RWPE1 (cell line): ENCODE data around the gene FBXO17.

Source experiments
- CTCF ChIA-PET: fragments of 350-600 bp; sonication (Branson Sonifier 250); formaldehyde crosslinking; extraction: SDS; loops from one replicate; lab custom pipeline; 2021; lab: Yijun Ruan, JAX
- POLR2A ChIA-PET: fragments of 400-600 bp; formaldehyde crosslinking; extraction: SDS; loops from one replicate; lab custom pipeline; 2020; ENCODE audit warnings: antibody characterized with exemption; ENCODE audit not compliant: low non-redundant PET; lab: Yijun Ruan, JAX
- DNase-seq: peaks from one replicate; pipeline ENCODE4 v3.0.0; 2012; ENCODE audit warnings: low spot score
- H3K27ac ChIP-seq: fragments of 450-650 bp; 2 replicates; pipeline ENCODE4 v1.5.1; 2017
- TF ChIP-seq, protein P1 (sequence below): fragments of 450-650 bp; conservative IDR thresholded peaks from 2 replicates; pipeline ENCODE4 v1.5.1; 2017; ENCODE audit warnings: low read depth, mild to moderate bottlenecking

Gene FBXO17, protein sequence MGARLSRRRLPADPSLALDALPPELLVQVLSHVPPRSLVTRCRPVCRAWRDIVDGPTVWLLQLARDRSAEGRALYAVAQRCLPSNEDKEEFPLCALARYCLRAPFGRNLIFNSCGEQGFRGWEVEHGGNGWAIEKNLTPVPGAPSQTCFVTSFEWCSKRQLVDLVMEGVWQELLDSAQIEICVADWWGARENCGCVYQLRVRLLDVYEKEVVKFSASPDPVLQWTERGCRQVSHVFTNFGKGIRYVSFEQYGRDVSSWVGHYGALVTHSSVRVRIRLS

DNA sequence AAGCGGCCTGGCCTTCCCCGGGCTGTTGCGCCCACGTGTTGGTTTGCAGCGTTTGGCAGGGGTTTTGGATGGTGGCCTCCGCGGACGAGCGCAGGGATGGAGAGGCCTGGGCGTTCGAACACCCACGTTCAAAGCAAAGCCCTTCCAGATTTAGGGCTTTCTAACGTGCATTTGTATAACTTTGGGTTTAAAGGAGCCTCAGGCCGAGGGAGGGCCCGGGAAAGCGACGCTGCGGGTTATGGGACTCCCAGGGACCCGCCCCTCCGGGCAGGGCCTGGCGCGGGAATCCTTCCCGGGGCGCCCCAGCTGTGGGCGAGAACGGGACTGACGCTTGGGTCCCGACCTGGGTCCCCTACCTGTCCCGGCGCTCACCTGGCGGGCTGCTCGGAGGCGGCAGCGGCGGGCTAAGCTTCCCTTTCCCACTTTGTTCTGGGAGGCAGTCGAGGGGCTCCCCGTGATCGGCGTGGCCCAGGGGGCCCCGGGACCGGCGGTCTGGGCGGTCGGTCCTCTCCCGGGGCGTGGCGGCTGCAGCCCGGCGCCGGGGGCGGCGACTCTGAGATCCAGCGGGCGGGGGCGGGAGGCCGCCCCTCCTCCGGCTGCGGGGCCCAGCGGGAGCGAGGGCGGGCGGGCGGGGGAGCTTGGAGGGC, at the start of gene FBXO17:
Gene FBXO17, minus strand, starts transcription at position 529 of the 647 bp plus-strand sequence. CDS start 25,423 bp downstream, outside the sequence.
- peak within 1 kb of the TSS; percentile 88 for H3K27ac ChIP-seq
- TF ChIP-seq, protein P1, sequence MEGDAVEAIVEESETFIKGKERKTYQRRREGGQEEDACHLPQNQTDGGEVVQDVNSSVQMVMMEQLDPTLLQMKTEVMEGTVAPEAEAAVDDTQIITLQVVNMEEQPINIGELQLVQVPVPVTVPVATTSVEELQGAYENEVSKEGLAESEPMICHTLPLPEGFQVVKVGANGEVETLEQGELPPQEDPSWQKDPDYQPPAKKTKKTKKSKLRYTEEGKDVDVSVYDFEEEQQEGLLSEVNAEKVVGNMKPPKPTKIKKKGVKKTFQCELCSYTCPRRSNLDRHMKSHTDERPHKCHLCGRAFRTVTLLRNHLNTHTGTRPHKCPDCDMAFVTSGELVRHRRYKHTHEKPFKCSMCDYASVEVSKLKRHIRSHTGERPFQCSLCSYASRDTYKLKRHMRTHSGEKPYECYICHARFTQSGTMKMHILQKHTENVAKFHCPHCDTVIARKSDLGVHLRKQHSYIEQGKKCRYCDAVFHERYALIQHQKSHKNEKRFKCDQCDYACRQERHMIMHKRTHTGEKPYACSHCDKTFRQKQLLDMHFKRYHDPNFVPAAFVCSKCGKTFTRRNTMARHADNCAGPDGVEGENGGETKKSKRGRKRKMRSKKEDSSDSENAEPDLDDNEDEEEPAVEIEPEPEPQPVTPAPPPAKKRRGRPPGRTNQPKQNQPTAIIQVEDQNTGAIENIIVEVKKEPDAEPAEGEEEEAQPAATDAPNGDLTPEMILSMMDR, result no peak
- POLR2A ChIA-PET, result no interaction called here
- CTCF ChIA-PET, result interaction anchor here (0.6 to 1.6 kb wide), 5 partner anchors 13 to 147 kb away, joined by 3 to 5 read pairs (median 3); no protein-coding TSS in a partner anchor
- peak; percentile 42 for DNase-seq

DNA sequence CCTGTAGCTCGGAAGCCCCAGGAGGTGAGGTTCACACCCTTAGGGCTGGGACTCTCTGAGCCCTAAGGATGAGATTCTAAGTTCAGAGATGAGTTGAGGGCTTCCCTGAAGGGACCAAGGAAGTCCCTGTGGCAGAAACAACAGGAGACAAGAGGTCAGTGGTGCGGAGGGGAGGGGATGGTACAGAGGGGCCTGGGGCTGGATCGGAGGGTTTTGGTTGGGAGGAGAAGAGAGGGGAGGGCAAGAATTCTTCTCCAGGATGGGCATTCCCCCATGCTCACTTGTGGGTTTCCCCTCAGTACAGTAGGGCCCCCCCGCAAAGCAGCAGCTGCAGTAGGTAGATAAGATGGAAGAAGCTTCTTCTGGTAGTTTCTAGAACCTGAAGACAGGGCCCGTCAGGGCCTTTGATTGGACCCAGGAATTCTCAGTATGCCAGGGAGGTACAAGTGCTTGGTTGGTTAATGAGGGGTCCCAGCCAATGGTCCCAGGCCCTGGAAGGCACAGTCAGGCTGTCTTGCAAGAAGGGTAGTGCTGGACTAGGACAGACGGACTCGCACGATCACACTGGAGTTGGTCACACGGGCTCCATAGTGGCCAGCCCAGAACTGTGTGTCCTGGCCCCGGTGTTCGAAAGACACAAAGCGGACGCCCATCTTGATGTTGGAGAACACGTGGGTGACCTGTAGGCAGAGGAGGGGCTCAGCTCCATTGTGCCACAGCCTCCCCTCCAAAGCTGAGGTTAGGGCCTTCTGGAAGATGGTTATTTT, 49.5 kb upstream of the FBXO17 start:
- TF ChIP-seq, protein P1, result no peak
- H3K27ac ChIP-seq, result no peak overlapping the region
- POLR2A ChIA-PET, result no interaction called here
- CTCF ChIA-PET, result no interaction called here
- no peak for DNase-seq

DNA sequence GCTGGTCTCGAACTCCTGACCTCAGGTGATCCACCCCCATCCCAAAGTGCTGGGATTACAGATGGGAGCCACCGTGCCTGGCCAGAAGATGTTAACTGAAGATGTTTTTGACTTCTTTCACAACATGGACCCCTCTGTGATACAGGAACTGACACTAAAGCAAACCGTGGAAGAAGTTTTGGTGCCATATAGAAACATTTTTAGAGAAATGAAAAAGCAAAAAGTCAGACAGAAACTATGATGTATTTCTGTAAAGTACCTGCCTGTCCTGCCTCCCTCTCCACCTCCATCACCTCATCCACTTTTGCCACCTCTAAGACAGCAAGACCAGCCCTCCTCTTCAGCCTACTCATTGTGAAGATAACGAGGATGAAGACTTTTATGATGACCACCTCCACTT, 45.5 kb upstream of the FBXO17 start:
- ChIA-PET CTCF (no interaction called here), POLR2A (no interaction called here)
- no peak overlapping the region for H3K27ac ChIP-seq
- TF ChIP-seq, protein P1, result no peak
- no peak for DNase-seq

DNA sequence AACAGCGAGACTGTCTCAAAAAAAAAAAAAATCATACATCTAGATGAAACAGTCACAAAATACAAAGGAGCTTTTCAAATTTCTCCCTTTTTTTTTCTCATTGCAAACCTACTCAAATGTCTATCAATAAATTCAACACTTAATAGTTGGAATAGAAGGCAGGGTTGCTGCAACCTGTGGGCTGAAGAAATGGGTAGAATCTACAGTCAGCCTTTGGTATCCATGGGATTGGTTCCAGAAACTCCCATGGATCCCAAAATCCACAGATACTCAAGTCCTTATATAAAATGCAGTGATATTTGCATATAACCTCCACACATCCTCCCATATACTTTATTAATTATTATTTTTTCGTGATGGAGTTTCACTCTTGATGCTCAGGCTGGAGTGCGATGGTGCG, 42.1 kb upstream of the FBXO17 start:
- POLR2A ChIA-PET, result no interaction called here
- CTCF ChIA-PET, result no interaction called here
- DNase-seq, result no peak
- TF ChIP-seq, protein P1, result no peak
- H3K27ac ChIP-seq, result no peak overlapping the region

DNA sequence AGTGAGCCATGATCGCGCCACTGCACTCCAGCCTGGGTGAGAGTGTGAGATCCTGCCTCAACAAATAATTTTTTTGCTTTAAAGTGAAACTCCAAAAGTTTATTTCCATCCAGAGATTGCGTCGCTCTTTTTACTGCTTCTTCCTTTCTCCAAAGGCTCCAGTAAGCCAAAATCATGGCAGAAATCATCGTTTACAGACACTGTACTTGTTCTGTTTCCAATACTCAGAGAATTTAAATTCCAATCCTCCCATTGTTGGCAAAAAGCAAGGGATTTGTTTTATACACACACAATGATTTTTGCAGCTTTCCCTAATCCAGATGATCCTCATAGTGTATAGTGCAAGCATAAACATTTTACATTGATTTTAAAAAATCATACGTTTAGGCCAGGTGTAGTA, 41.5 kb upstream of the FBXO17 start:
- ChIA-PET CTCF (no interaction called here), POLR2A (no interaction called here)
- no peak for DNase-seq
- H3K27ac ChIP-seq, result no peak overlapping the region
- TF ChIP-seq, protein P1, result no peak

DNA sequence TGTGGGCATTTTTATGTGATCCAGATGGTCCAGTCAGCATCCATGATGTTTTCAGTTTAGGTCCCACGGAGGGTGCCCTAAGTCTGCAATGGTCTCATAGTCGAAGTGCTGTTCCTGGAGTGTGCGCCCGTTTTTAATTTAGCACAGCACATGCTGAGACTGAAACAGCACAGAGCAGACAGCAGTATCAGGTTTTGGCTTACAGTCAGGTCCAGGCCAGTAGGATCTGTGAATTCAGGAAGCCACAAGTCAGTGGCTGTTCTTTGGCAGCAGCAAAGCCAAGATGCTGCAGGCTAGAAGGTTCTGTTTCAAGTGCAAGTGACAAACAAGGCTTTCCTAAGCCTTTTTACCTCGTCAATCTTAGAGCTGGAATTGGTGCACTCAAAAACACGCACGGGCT, 38.5 kb upstream of the FBXO17 start:
- no peak for DNase-seq
- ChIA-PET POLR2A (no interaction called here), CTCF (no interaction called here)
- no peak overlapping the region for H3K27ac ChIP-seq
- TF ChIP-seq, protein P1, result no peak
